22Rv1 (cell line): Measurements from ENCODE around the gene SLC35F1.

Experiments
- H3K27ac ChIP-seq: fragments of 450-650 bp; 2 replicates; pipeline ENCODE4 v1.5.1; 2017
- CTCF ChIP-seq: fragments of 450-650 bp; IDR thresholded peaks from 2 replicates; pipeline ENCODE4 v1.5.1; 2017; ENCODE audit warnings: mild to moderate bottlenecking
- ZFX ChIP-seq: fragments of 450-650 bp; IDR thresholded peaks from 2 replicates; pipeline ENCODE4 v1.6.1; 2017; ENCODE audit warnings: antibody characterized with exemption, borderline replicate concordance

The SLC35F1 gene

GRCh38 chr6:118220429-118221128, 313.5 kb downstream of the SLC35F1 start:
- no peak overlapping the region for H3K27ac ChIP-seq
- no peak for TF ChIP-seq CTCF
- TF ChIP-seq ZFX, result no peak

- TF ChIP-seq ZFX (no peak), CTCF (no peak)
- no peak overlapping the region for H3K27ac ChIP-seq
Observed at GRCh38 chr6:118223316-118223715, 316.3 kb downstream of the SLC35F1 start.

DNA sequence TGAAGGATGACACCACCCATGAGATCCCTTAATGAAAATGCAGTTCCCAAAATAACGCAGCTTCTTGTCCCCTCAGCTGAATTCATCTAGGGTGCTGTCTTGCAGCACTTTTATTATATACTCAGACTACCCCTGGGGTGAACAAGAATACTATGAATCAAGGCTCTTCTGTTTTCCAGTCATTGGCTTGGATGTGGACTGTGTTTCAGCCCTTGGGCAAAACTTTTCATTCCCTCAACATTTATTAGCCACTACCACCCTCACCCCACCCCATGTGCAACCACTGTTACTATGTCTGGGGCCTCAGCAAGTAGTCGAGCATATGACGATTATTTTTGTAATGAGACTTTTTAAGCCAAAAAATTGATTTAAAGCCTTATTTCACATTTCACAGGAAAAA, 321.8 kb downstream of the SLC35F1 start:
- no peak for TF ChIP-seq ZFX
- TF ChIP-seq CTCF, result no peak
- no peak overlapping the region for H3K27ac ChIP-seq

GRCh38 chr6:118240878-118241528, 333.9 kb downstream of the SLC35F1 start:
- no peak overlapping the region for H3K27ac ChIP-seq
- no peak for TF ChIP-seq CTCF
- no peak for TF ChIP-seq ZFX

DNA sequence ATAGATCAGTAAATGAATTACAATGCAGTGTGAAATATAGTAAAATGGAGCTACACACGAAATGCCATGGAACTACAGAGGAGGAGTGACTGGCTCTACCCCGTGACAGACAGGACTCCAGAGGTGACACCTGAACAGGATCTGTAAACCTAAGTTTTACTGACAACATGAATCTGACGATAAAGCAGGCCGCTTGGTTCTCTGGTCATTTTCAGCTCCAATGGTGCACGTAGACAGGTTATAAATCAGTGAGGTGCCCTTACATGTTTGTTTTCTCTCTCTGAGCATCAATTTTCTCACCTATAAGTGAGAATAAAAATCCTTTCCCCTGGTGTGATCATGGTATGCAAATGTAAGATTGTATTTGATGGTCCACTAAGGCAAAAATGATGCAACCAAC, 339.3 kb downstream of the SLC35F1 start:
- TF ChIP-seq CTCF (no peak), ZFX (no peak)
- H3K27ac ChIP-seq, result no peak overlapping the region

DNA sequence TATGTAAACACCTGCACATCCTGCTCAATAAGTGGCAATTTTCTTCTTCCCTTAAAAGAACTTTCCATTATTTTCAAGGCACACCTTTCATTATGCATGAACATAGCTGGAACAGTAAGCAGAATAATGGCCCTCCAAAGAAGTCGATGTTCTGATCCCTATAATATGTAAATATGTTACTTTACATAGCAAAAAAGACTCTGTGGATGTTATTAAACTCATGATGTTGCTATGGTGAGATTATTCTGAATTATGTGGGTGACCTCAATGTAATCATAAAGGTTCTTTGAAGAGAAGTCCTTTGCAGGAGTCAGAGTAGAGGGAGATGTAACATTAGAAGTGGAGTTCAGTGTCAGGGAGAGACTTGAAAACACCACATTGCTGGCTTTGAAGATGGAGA, 341.1 kb downstream of the SLC35F1 start:
- no peak for TF ChIP-seq CTCF
- no peak for TF ChIP-seq ZFX
- H3K27ac ChIP-seq, result no peak overlapping the region

- H3K27ac ChIP-seq, result no peak overlapping the region
- TF ChIP-seq CTCF, result no peak
- TF ChIP-seq ZFX, result no peak
Observed at GRCh38 chr6:118249680-118250079, 342.6 kb downstream of the SLC35F1 start.
